BE2C (cell line): Measurements from ENCODE around the gene NABP1. TPM values are rescaled to one million over a fixed set of nuclear protein-coding genes. Genes with fewer than 3 reads are reported as not detected.

Source experiments
- DNase-seq: peaks from one replicate; pipeline ENCODE4 v3.0.0-alpha.2; 2020
- H3K27me3 ChIP-seq: fragments of 250-450 bp; sonication (Bioruptor Pico); 2 replicates; pipeline ENCODE4 v1.5.1; 2020; ENCODE audit warnings: mild to moderate bottlenecking
- H3K36me3 ChIP-seq: fragments of 250-450 bp; sonication (Bioruptor Pico); 2 replicates; pipeline ENCODE4 v1.5.1; 2020; ENCODE audit warnings: mild to moderate bottlenecking
- H3K4me1 ChIP-seq: fragments of 250-450 bp; sonication (Bioruptor Pico); 2 replicates; pipeline ENCODE4 v1.5.1; 2020
- H3K4me3 ChIP-seq: 2 replicates; pipeline ENCODE4 v1.5.1; 2011; ENCODE audit warnings: low read depth, low read length
- H3K9me3 ChIP-seq: fragments of 250-450 bp; sonication (Bioruptor Pico); 2 replicates; pipeline ENCODE4 v1.5.1; 2020
- CTCF ChIP-seq: IDR thresholded peaks from 2 replicates; pipeline ENCODE4 v1.5.1; 2012; ENCODE audit warnings: mild to moderate bottlenecking, low read depth, low read length
- polyA plus RNA-seq: library from polyadenylated mRNA; unstranded; fragments of >200 nt; gene quantifications from one replicate; pipeline ENCODE4 v1.2.1, GENCODE V29; 2012; ENCODE audit warnings: low read depth, missing spikeins; ENCODE audit not compliant: insufficient read length, insufficient read depth

Gene NABP1
- 2.1 TPM for polyA plus RNA-seq

GRCh38 chr2:191677646-191678436, at the start of gene NABP1:
NABP1 (plus strand) TSS chr2:191678136; CDS start chr2:191678615, 479 bp downstream.
- TF ChIP-seq CTCF = no peak
- no peaks in the 10 kb centered on the region for H3K9me3 ChIP-seq
- H3K4me3 ChIP-seq = peak within 1 kb of the TSS; percentile 89
- no peaks in the 10 kb centered on the region for H3K27me3 ChIP-seq
- no peaks in the 10 kb centered on the region for H3K36me3 ChIP-seq
- no peaks in the 10 kb centered on the region for H3K4me1 ChIP-seq
- peak; percentile 99 for DNase-seq

DNA sequence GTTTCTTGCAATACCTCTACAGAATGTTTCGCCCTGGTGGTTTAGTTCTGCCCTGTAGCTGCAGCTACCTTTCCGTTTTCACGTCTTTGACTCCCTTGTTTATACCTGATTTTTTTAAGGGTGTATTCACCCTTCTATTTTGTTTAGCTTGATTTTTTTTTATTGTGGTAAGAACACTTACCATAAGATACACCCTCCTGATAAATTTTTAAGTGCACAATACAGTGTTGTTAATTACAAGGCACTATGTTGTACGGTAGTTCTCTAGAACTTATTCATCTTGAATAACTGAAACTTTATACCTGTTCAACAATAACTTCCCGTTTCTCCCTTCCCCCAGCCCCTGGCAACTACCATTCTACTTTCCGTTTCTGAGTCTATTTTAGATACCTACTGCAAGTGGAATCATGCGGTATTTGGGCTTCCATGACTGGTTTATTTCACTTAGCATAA, 48.9 kb upstream of the NABP1 start:
- no peaks in the 10 kb centered on the region for H3K27me3 ChIP-seq
- no peak for TF ChIP-seq CTCF
- DNase-seq = no peak
- H3K36me3 ChIP-seq = no peaks in the 10 kb centered on the region
- no peaks in the 10 kb centered on the region for H3K9me3 ChIP-seq
- no peak overlapping the region for H3K4me3 ChIP-seq
- H3K4me1 ChIP-seq = peaks cover 4% of the 10 kb centered on the region

DNA sequence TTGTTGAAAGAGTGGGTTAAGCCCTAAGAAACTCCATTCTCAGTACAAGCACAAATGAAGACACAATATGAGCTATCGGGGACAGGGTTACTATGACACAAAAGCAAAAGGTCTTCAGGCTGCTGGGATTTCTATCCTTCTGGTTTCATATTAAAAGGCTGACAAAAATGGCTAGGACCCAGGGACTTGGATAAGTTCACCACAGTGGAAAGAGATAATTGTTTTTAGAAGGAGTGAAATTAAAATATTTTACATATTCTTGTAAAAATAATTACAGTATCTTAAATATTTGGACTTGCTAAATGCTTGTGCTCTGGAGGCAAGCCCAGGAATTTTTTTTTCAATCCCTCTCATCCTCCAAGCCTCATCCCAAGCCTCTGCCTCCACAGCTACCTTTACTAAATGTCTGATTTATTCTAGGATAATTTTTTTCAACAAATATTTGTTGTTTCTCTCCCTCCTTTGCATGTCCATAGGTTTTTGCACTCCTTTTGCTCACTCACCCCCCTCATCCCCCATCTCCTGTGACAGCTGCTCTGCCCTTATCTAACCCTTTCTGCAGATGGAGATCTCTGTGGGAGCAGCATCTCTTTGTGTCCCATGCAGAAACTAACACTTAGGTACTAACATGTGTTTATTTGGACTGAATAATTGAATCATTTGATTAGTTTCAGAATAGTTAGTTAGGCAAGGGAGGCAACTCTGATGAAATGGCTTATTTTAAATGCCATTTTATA, 47.8 kb upstream of the NABP1 start:
- H3K9me3 ChIP-seq = no peaks in the 10 kb centered on the region
- TF ChIP-seq CTCF = no peak
- no peaks in the 10 kb centered on the region for H3K36me3 ChIP-seq
- no peak for DNase-seq
- no peaks in the 10 kb centered on the region for H3K27me3 ChIP-seq
- no peaks in the 10 kb centered on the region; the same call in none of the 2 replicates for H3K4me1 ChIP-seq
- no peak overlapping the region for H3K4me3 ChIP-seq

- no peaks in the 10 kb centered on the region; the same call in 1 of the 2 replicates for H3K4me1 ChIP-seq
- no peaks in the 10 kb centered on the region for H3K36me3 ChIP-seq
- peak; percentile 68 for DNase-seq
- no peak for TF ChIP-seq CTCF
- no peaks in the 10 kb centered on the region for H3K9me3 ChIP-seq
- H3K27me3 ChIP-seq = no peaks in the 10 kb centered on the region
- no peak overlapping the region for H3K4me3 ChIP-seq
These were observed 46.2 kb upstream of the NABP1 start for GRCh38 chr2:191631754-191632153.

DNA sequence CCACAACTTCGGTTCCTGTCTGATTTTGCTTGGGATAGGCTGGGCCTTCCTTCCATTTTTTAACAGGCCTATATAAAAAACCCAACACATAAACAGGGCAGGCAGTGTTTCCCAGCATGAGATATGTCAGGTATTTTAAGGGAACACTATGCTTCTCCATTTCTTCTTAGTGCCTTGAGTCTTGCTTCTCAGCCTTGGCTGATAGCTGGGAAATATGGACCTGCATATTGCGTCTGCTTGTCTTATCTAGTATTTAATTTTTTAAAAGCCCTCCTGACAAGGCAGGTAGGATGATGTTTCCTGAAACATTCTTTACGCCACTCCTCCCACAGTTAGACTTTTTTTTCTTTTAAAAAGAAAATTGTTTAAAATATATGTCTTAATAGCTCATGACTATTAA, 45.5 kb upstream of the NABP1 start:
- DNase-seq = no peak
- Histone ChIP-seq H3K36me3 (no peaks in the 10 kb centered on the region), H3K9me3 (no peaks in the 10 kb centered on the region), H3K4me1 (no peaks in the 10 kb centered on the region; the same call in 1 of the 2 replicates), H3K4me3 (no peak overlapping the region), H3K27me3 (no peaks in the 10 kb centered on the region)
- TF ChIP-seq CTCF = no peak

DNA sequence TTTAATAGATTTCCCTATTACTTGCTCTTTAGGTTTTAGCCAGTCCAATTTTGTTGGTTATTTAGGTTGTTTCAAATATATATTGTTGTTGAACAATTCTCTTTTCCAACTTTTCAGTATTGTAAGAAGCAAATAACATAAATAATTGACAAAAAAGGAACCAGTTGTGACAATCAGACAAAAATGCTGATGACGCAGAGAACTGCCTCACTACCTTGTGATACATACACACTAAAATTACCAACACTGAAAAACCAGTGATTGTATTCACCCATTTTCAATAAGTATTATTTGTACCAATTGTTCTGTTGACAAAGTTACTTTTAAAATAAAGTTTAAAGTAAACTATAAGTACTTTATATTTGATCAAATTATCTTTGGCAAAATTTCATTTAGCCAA, 43.1 kb upstream of the NABP1 start:
- H3K9me3 ChIP-seq = no peaks in the 10 kb centered on the region
- DNase-seq = no peak
- H3K4me1 ChIP-seq = no peaks in the 10 kb centered on the region; the same call in 1 of the 2 replicates
- TF ChIP-seq CTCF = no peak
- no peak overlapping the region for H3K4me3 ChIP-seq
- H3K36me3 ChIP-seq = no peaks in the 10 kb centered on the region
- H3K27me3 ChIP-seq = no peaks in the 10 kb centered on the region
